Measurements from ENCODE around the gene TBC1D32. TPM values are rescaled to one million over a fixed set of nuclear protein-coding genes. Genes with fewer than 3 reads are reported as not detected.

The TBC1D32 gene
- total RNA-seq, 1 experiment from 2014 or later, result 3.4 TPM

DNA sequence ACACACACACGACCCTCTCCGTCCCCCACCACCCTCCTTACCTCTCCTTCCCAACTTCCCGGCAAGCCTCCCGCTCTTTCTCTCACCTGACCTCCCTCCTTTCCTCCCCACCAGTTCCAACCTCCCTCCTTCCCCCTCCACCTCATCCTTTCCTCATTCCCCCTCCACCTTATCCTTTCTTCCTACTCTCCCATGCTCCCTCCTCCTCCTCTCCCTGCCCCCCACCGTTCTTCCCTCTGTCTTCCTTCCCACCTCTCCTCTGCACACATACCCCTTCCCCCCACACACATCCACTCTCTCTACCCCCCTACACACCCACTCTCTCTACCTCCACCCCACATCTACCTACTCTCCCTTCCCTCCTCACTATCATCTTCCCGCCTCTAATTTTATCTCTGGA is 144.2 kb downstream of the TBC1D32 start:
- Mint-ChIP-seq H3K36me3 (ENCODE audit: insufficient read depth, unreplicated experiment) (no peaks in the 10 kb centered on the region), H3K4me3 (ENCODE audit: unreplicated experiment) (no peak overlapping the region), H3K27ac (ENCODE audit: unreplicated experiment) (no peak overlapping the region), H3K27me3 (ENCODE audit: insufficient read depth, unreplicated experiment) (no peaks in the 10 kb centered on the region), H3K9me3 (ENCODE audit: unreplicated experiment) (no peaks in the 10 kb centered on the region), H3K4me1 (ENCODE audit: low read depth, unreplicated experiment) (no peaks in the 10 kb centered on the region)
- ChIA-PET POLR2A (no interaction called here), CTCF (no interaction called here)
- BruUV-seq (replicated peaks), result no TSS peak
- no peak overlapping the region for H3K4me3 ChIP-seq (ENCODE audit: low read depth, low read length)
- no peaks in the 10 kb centered on the region for H3K4me1 ChIP-seq
- no peaks in the 10 kb centered on the region for H3K27me3 ChIP-seq (replicated peaks; ENCODE audit: control insufficient read depth, insufficient read depth, low read length)
- H3K36me3 ChIP-seq (ENCODE audit: control insufficient read depth, insufficient read depth, low read length), result no peaks in the 10 kb centered on the region
- no peaks in the 10 kb centered on the region for H3K9me3 ChIP-seq
- TF ChIP-seq, protein P1, sequence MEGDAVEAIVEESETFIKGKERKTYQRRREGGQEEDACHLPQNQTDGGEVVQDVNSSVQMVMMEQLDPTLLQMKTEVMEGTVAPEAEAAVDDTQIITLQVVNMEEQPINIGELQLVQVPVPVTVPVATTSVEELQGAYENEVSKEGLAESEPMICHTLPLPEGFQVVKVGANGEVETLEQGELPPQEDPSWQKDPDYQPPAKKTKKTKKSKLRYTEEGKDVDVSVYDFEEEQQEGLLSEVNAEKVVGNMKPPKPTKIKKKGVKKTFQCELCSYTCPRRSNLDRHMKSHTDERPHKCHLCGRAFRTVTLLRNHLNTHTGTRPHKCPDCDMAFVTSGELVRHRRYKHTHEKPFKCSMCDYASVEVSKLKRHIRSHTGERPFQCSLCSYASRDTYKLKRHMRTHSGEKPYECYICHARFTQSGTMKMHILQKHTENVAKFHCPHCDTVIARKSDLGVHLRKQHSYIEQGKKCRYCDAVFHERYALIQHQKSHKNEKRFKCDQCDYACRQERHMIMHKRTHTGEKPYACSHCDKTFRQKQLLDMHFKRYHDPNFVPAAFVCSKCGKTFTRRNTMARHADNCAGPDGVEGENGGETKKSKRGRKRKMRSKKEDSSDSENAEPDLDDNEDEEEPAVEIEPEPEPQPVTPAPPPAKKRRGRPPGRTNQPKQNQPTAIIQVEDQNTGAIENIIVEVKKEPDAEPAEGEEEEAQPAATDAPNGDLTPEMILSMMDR (IDR thresholded peaks at IDR 0.05; ENCODE audit: insufficient read depth in 1 of 2, low read depth in 1 of 2, low read length in 1 of 2, severe bottlenecking in 1 of 2, unreplicated experiment in 1 of 2), result no peak
- intact Hi-C loops (cut with micrococcal nuclease; ENCODE audit: unreplicated experiment), result no loop called here
- DNase-seq, result no peak

DNA sequence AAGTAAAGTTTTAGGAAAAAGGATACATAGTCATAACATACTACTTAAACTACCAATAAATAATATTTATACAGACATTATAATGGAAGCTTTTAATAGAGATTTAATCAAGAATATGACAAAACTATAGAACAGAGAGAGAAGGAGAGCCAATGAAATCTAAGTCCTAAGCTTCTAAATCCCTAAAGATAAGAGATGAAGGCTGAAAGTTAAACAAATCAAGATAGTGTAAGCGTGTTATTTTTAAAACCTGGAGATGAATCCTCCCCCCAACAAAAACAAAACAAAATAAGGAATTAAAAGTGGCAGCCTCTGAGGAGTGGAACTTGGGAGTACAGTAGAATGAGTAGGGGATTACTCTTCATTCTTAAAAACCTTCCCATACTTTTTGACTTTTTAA is 145.9 kb downstream of the TBC1D32 start:
- no peak overlapping the region for H3K27ac Mint-ChIP-seq (ENCODE audit: unreplicated experiment)
- Histone ChIP-seq H3K4me3 (ENCODE audit: low read depth, low read length) (no peak overlapping the region), H3K27me3 (replicated peaks; ENCODE audit: control insufficient read depth, insufficient read depth, low read length) (no peaks in the 10 kb centered on the region), H3K4me1 (no peaks in the 10 kb centered on the region), H3K9me3 (no peaks in the 10 kb centered on the region), H3K36me3 (ENCODE audit: control insufficient read depth, insufficient read depth, low read length) (no peaks in the 10 kb centered on the region)
- no peaks in the 10 kb centered on the region for H3K9me3 Mint-ChIP-seq (ENCODE audit: unreplicated experiment)
- no peaks in the 10 kb centered on the region for H3K27me3 Mint-ChIP-seq (ENCODE audit: insufficient read depth, unreplicated experiment)
- ChIA-PET CTCF (no interaction called here), POLR2A (no interaction called here)
- no TSS peak for BruUV-seq (replicated peaks)
- DNase-seq, result no peak
- TF ChIP-seq, protein P1 (IDR thresholded peaks at IDR 0.05; ENCODE audit: insufficient read depth in 1 of 2, low read depth in 1 of 2, low read length in 1 of 2, severe bottlenecking in 1 of 2, unreplicated experiment in 1 of 2), result no peak
- no peak overlapping the region for H3K4me3 Mint-ChIP-seq (ENCODE audit: unreplicated experiment)
- no peaks in the 10 kb centered on the region for H3K36me3 Mint-ChIP-seq (ENCODE audit: insufficient read depth, unreplicated experiment)
- no peaks in the 10 kb centered on the region for H3K4me1 Mint-ChIP-seq (ENCODE audit: low read depth, unreplicated experiment)
- intact Hi-C loops (cut with micrococcal nuclease; ENCODE audit: unreplicated experiment), result no loop called here

DNA sequence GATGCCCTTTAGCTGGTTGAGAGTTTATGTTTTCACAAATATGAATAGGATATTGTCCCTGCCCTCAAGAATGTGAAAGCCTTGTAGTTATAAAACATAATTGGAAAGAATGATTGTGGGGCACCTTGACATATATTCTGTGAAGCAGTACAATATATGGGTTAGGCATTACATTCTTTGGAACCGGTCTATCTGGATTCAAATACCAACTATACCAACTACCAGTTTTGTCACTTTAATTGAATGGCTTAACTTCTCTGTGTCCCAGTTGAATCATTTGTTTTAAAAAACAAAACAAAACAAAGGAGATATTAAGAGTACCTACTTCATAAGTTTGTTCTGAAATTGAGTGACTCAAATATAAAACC is 146.5 kb downstream of the TBC1D32 start:
- H3K9me3 ChIP-seq, result no peaks in the 10 kb centered on the region
- H3K36me3 ChIP-seq (ENCODE audit: control insufficient read depth, insufficient read depth, low read length), result no peaks in the 10 kb centered on the region
- ChIA-PET POLR2A (no interaction called here), CTCF (no interaction called here)
- H3K27me3 Mint-ChIP-seq (ENCODE audit: insufficient read depth, unreplicated experiment), result no peaks in the 10 kb centered on the region
- TF ChIP-seq, protein P1 (IDR thresholded peaks at IDR 0.05; ENCODE audit: insufficient read depth in 1 of 2, low read depth in 1 of 2, low read length in 1 of 2, severe bottlenecking in 1 of 2, unreplicated experiment in 1 of 2), result no peak
- intact Hi-C loops (cut with micrococcal nuclease; ENCODE audit: unreplicated experiment), result no loop called here
- no peaks in the 10 kb centered on the region for H3K4me1 Mint-ChIP-seq (ENCODE audit: low read depth, unreplicated experiment)
- H3K4me3 ChIP-seq (ENCODE audit: low read depth, low read length), result no peak overlapping the region
- H3K27me3 ChIP-seq (replicated peaks; ENCODE audit: control insufficient read depth, insufficient read depth, low read length), result no peaks in the 10 kb centered on the region
- H3K36me3 Mint-ChIP-seq (ENCODE audit: insufficient read depth, unreplicated experiment), result no peaks in the 10 kb centered on the region
- DNase-seq, result no peak
- no TSS peak for BruUV-seq (replicated peaks)
- no peak overlapping the region for H3K27ac Mint-ChIP-seq (ENCODE audit: unreplicated experiment)
- H3K4me3 Mint-ChIP-seq (ENCODE audit: unreplicated experiment), result no peak overlapping the region
- H3K4me1 ChIP-seq, result no peaks in the 10 kb centered on the region
- H3K9me3 Mint-ChIP-seq (ENCODE audit: unreplicated experiment), result no peaks in the 10 kb centered on the region

Data from Caco-2 (cell line).